PC-9 (cell line): Measurements from ENCODE around the gene RGS19. TPM values are rescaled to one million over a fixed set of nuclear protein-coding genes. Genes with fewer than 3 reads are reported as not detected.

Source experiments
- BruUV-seq: library from RNA; stranded (reverse); fragments of 400-500 nt; replicated peaks from 2 replicates; lab custom pipeline; 2021; lab: Mats Ljungman, UMichigan
- CTCF ChIA-PET: fragments of 300-600 bp; sonication (Branson Sonifier 250); formaldehyde crosslinking; loops from one replicate; lab custom pipeline; 2022; ENCODE audit warnings: antibody characterized with exemption; lab: Charles Lee
- POLR2A ChIA-PET: fragments of 300-600 bp; sonication (Branson Sonifier 250); formaldehyde crosslinking; loops from one replicate; lab custom pipeline; 2022; ENCODE audit warnings: antibody characterized with exemption; ENCODE audit not compliant: unreplicated experiment; lab: Charles Lee
- DNase-seq, 2 experiments: peaks; one replicate each; pipeline versions ENCODE4 v3.0.0 to v3.0.0-alpha.2; 2015 to 2022; ENCODE audit warnings: mixed read lengths in 1 of 2
- H2AFZ ChIP-seq: fragments of 200-600 bp; sonication (generic); 2 replicates; pipeline ENCODE4 v1.8.1; 2017; ENCODE audit warnings: antibody characterized with exemption
- H3F3A ChIP-seq: fragments of 200-600 bp; sonication (generic); 2 replicates; pipeline ENCODE4 v1.8.1; 2017; ENCODE audit warnings: antibody characterized with exemption, mild to moderate bottlenecking, low read depth; ENCODE audit not compliant: insufficient read depth
- H3K27ac ChIP-seq: fragments of 200-600 bp; sonication (generic); 2 replicates; pipeline ENCODE4 v1.6.1; 2016; ENCODE audit warnings: mixed run types
- H3K27me3 ChIP-seq: fragments of 200-600 bp; sonication (generic); 2 replicates; pipeline ENCODE4 v1.6.1; 2016; ENCODE audit warnings: low read depth, mixed run types; ENCODE audit not compliant: insufficient read depth
- H3K36me3 ChIP-seq: fragments of 200-600 bp; sonication (generic); 2 replicates; pipeline ENCODE4 v1.6.1; 2016; ENCODE audit warnings: low read depth, mixed run types
- H3K4me1 ChIP-seq: fragments of 200-600 bp; sonication (generic); replicated peaks from 2 replicates; pipeline ENCODE4 v1.6.1; 2016; ENCODE audit warnings: mixed run types; ENCODE audit not compliant: insufficient read depth
- H3K4me2 ChIP-seq: fragments of 200-600 bp; sonication (generic); 2 replicates; pipeline ENCODE4 v1.6.1; 2017; ENCODE audit warnings: mixed run types
- H3K4me3 ChIP-seq: fragments of 200-600 bp; sonication (generic); 2 replicates; pipeline ENCODE4 v1.6.1; 2016; ENCODE audit warnings: mixed run types
- H3K79me2 ChIP-seq: fragments of 200-600 bp; sonication (generic); 2 replicates; pipeline ENCODE4 v1.6.1; 2017; ENCODE audit warnings: low read depth, mixed run types
- H3K9me2 ChIP-seq: fragments of 200-600 bp; sonication (generic); 2 replicates; pipeline ENCODE4 v1.8.1; 2017; ENCODE audit warnings: mild to moderate bottlenecking; ENCODE audit not compliant: insufficient read depth
- H3K9me3 ChIP-seq: fragments of 200-600 bp; sonication (generic); 2 replicates; pipeline ENCODE4 v1.8.1; 2016; ENCODE audit warnings: low read depth; ENCODE audit not compliant: insufficient read depth
- H4K20me1 ChIP-seq: fragments of 200-600 bp; sonication (generic); 2 replicates; pipeline ENCODE4 v1.8.1; 2017; ENCODE audit not compliant: insufficient read depth
- CTCF ChIP-seq: fragments of 200-600 bp; sonication (generic); conservative IDR thresholded peaks from 2 replicates; pipeline ENCODE4 v1.6.1; 2017; ENCODE audit warnings: mixed run types, antibody characterized with exemption, mild to moderate bottlenecking, moderate library complexity
- EZH2 ChIP-seq: fragments of 200-600 bp; sonication (generic); IDR thresholded peaks from 2 replicates; pipeline ENCODE4 v1.8.0; 2017; ENCODE audit warnings: antibody characterized with exemption, low read depth
- intact Hi-C: fragments of 100-400 bp; cut with micrococcal nuclease; formaldehyde crosslinking; loops from one replicate; pipeline ENCODE4 v1.10.0; 2022; ENCODE audit not compliant: unreplicated experiment
- total RNA-seq: library from RNA; stranded (reverse); gene quantifications from 2 replicates; pipeline ENCODE4 v1.2.3, GENCODE V29; 2021

The RGS19 gene
- total RNA-seq, 1 experiment from 2014 or later = 33.3 TPM

GRCh38 chr20:64042054-64042781, 37.1 kb downstream of the RGS19 start:
- TSS peak; percentile 56 for BruUV-seq
- no peaks in the 10 kb centered on the region for H4K20me1 ChIP-seq
- H3K9me2 ChIP-seq = no peaks in the 10 kb centered on the region
- DNase-seq = no peak
- peaks cover 20% of the 10 kb centered on the region; the same call in 1 of the 2 replicates for H3K27me3 ChIP-seq
- intact Hi-C loops = no loop called here
- H3K36me3 ChIP-seq = no peaks in the 10 kb centered on the region
- POLR2A ChIA-PET = no interaction called here
- CTCF ChIA-PET = no interaction called here
- peaks cover 30% of the 10 kb centered on the region for H3K4me1 ChIP-seq
- H3K79me2 ChIP-seq = no peaks in the 10 kb centered on the region
- H3K4me3 ChIP-seq = no peak overlapping the region
- no peak overlapping the region for H3K4me2 ChIP-seq
- H3K27ac ChIP-seq = no peak overlapping the region
- H3K9me3 ChIP-seq = no peaks in the 10 kb centered on the region
- H2AFZ ChIP-seq = no peak overlapping the region
- TF ChIP-seq CTCF (no peak), EZH2 (no peak)
- H3F3A ChIP-seq = peaks cover 25% of the 10 kb centered on the region

GRCh38 chr20:64041781-64042053, 37.6 kb downstream of the RGS19 start:
- Histone ChIP-seq H3K27ac (no peak overlapping the region), H3F3A (peaks cover 25% of the 10 kb centered on the region), H3K4me1 (peaks cover 30% of the 10 kb centered on the region), H2AFZ (no peak overlapping the region), H3K79me2 (no peaks in the 10 kb centered on the region), H3K4me2 (no peak overlapping the region), H3K9me2 (no peaks in the 10 kb centered on the region), H3K9me3 (no peaks in the 10 kb centered on the region), H3K4me3 (no peak overlapping the region), H3K27me3 (peaks cover 20% of the 10 kb centered on the region; the same call in 1 of the 2 replicates), H3K36me3 (no peaks in the 10 kb centered on the region), H4K20me1 (no peaks in the 10 kb centered on the region)
- ChIA-PET POLR2A (no interaction called here), CTCF (no interaction called here)
- intact Hi-C loops = no loop called here
- BruUV-seq = no TSS peak
- no peak for DNase-seq
- TF ChIP-seq CTCF (no peak), EZH2 (no peak)

GRCh38 chr20:64041040-64041780, 38.1 kb downstream of the RGS19 start:
- H3K27ac ChIP-seq = no peak overlapping the region

More at GRCh38 chr20:64041040-64041780, 38.1 kb downstream of the RGS19 start:
- intact Hi-C loops = no loop called here
- H3K4me1 ChIP-seq = peaks cover 30% of the 10 kb centered on the region
- no TSS peak for BruUV-seq
- ChIA-PET CTCF (interaction anchor here (0.5 to 1.0 kb wide), 2 partner anchors 61 to 266 kb away, joined by 4 to 7 read pairs; no protein-coding TSS in a partner anchor), POLR2A (interaction anchor here (0.6 kb wide), 1 partner anchor 1166 kb away, joined by 6 read pairs; no protein-coding TSS in a partner anchor)
- no peak for DNase-seq
- no peak overlapping the region for H3K4me2 ChIP-seq
- TF ChIP-seq EZH2 (no peak), CTCF (no peak)
- peaks cover 25% of the 10 kb centered on the region for H3F3A ChIP-seq
- H2AFZ ChIP-seq = no peak overlapping the region
- H3K9me3 ChIP-seq = no peaks in the 10 kb centered on the region
- H4K20me1 ChIP-seq = no peaks in the 10 kb centered on the region
- H3K27me3 ChIP-seq = peaks cover 20% of the 10 kb centered on the region; the same call in 1 of the 2 replicates
- H3K36me3 ChIP-seq = no peaks in the 10 kb centered on the region
- H3K4me3 ChIP-seq = no peak overlapping the region
- H3K79me2 ChIP-seq = no peaks in the 10 kb centered on the region
- H3K9me2 ChIP-seq = no peaks in the 10 kb centered on the region
